ENCODE data around the gene MMP26.
A peak's percentile ranks its signal among the peaks of the same experiment; 100 is the strongest.
"Not testable (repeated sequence)": the region's sequence is repeated elsewhere in the genome, so short reads cannot be mapped to it uniquely, and the experiment has no call there.

Gene MMP26

GRCh38 chr11:4704054-4704789 lies at the start of gene MMP26:
MMP26 (plus strand) TSS chr11:4704784.
- DNase-seq, result peak; percentile 2

DNA sequence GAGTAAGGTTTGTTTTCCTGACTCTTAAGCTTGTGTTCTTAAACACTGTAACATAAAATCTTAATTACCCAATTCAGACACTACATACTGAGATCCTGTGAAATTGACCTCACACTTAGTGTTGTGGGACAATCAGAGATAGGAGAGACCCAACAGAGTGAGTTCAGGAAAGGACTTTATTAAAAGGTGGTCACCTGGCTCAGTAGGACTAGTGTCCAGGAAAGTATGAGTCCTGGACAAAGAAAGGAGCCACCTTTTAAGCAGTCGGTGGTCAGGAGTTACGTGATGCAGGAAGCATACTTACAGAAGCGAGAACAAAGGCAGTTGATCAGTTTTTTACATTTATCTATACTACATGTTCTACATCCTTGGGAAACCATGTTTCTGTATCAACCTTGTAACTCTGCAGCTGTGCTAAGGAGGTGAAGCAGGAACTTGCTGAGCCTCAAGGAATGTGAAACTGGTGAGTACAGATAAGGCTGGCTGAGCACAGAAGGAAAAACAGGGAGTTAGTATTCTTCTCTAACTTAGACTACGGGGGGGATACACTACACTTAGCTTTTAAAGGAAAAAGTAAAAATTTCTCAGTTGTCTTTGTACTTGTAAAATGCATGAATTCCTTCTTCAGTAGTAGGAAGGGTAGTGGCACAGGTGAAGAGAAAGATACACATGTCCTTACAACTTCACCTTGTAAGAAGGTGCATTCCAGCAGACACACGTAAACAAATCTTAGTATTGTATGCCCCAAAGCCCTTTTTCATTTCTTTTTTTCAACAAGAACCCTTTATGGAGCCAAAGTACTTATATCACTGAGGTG lies 45.7 kb upstream of the MMP26 start:
- DNase-seq, result no peak

DNA sequence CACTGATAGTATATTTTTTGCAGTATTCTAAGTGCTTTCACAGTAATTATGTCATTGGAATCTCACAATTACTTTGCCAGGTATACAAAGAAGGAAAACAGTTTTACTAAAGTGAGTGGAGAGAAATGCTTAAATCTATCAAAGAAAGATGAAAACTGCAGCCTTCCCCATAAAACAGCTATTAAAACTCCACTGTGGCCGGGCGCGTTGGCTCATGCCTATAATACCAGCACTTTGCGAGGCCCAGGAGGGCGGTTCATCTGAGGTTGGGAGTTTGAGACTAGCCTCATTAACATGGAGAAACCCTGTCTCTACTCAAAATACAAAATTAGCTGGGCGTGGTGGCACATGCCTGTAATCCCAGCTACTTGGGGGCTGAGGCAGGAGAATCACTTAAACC lies 41.7 kb upstream of the MMP26 start:
- no peak for DNase-seq

GRCh38 chr11:4664183-4664582 lies 40.4 kb upstream of the MMP26 start:
- DNase-seq, result no peak

DNA sequence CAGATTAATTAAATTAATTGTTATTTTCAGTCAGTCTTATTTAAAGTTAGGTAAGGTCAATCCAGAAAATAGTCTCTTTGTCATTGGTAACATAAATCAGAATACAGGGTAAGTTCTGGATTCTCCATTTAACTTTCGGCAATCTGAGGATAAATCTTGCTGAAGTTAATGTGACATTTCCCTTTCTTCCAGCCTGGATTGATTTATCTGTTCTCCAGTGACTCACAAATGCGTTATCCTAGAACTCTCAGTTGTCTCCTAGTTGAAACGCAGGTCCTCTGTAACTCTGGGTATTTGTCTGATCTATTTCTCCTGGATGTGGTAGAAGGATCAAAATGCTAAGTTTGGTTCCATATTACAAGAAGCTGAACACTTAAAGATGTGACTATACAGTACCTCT lies 39.8 kb upstream of the MMP26 start:
- no peak for DNase-seq

GRCh38 chr11:4665424-4665823 lies 39.2 kb upstream of the MMP26 start:
- DNase-seq, result no peak

DNA sequence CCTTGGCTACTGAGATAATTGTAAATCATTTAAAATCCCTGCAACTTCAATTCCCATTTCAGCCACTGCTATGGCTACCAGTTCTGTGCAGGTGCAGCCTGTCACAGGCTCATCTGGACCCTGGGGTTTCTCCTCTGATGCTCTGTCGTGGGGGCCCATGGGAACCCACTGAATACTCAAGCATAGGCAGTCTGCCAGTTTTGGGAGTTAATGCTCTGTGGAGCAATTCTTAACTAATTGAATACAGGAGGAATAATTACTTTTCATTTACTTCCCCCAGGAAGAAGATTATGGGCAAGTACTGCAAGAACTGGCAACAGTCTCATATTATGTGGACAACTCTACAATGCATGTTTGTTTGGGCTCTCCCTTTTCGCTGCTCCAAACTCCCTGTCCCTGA lies 32.8 kb upstream of the MMP26 start:
- no peak for DNase-seq

- no peak for DNase-seq
Observed at GRCh38 chr11:4672470-4672869, 32.1 kb upstream of the MMP26 start.

- no peak for DNase-seq
Observed at GRCh38 chr11:4673781-4674180, 30.8 kb upstream of the MMP26 start.

- DNase-seq, result no peak
Observed at GRCh38 chr11:4677948-4678347, 26.6 kb upstream of the MMP26 start.

DNA sequence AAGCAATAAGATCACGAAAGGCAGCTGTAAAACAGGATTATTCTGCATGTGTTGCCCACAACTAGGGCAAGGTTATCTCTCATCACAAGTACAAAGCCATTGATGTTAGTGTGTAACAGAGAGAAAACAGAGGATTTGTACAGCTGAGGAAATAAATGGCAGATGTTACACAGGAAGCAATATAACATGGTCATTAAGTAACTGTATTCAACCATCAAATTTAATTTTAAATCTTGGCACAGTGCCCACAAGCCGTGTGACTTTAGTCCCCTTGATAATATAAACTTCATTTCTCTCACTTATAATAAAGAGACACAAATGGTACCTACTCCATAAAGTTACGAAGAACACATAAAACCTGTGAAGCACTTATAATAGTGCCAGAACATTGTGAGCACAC lies 24.2 kb upstream of the MMP26 start:
- peak; percentile 0 for DNase-seq

DNA sequence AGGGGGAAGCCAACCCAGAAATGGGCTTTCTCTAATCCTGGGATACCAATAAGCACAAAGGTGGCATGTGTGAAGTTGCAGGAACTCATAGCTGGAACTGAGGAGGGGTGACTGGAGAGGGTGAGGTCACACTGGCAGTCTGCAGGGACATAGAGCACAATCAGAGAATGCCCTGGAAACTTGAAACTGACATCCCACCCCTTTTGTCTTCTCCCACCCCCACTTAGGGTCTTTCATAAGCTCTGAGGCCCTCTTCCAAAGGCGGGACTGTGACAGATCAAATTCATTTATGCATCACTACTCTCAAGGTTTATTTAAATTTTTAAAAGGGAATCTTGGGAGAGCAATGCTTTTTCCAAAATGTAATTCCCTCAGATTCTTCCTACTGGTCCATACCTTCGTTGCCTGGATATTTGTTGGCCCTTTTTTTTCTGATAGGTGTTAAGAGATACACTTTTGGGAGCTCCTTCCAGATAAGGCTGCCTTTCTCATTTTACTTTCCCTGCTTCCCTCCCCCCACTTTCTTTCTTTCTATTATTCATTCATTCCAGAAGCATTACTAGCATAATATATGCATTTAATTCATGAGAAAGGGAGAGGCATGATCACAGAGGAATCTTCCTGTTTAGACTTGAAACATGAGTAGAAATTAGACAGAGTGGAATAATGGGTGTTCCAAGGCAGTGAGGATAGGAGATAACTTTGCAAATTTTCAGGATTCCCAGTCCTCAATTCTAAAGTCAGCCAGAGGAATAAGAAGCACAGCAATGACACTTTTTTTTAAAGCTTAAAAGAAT lies 21.8 kb upstream of the MMP26 start:
- no peak for DNase-seq

- no peak for DNase-seq
Observed at GRCh38 chr11:4684631-4685285, 19.8 kb upstream of the MMP26 start.

GRCh38 chr11:4695442-4695841 lies 9.1 kb upstream of the MMP26 start:
- no peak for DNase-seq

DNA sequence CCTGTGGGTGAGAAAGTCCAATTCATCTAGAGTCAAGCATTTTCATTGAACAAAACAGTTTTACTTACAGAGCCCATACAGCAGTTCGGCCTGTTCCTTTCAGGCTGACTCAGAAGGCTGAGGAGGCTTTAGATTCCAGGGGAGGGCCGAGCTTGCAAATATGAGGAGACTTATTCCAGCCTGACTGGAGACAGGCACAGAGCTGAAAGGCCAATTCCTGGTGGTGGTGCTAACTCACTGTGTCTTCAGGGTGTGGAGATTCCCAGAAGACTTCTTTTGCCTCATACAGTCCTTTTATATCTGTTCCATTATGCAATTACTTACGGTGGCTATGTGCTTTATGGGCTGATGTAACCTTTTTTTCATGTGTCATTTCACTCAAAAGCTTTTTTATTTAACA lies 7.0 kb upstream of the MMP26 start, which contains the start of gene OR51E2:
OR51E2 (minus strand) TSS at position 269 of the 400 bp plus-strand sequence. CDS start 15,142 bp downstream, outside the sequence.
- DNase-seq, result no peak

DNA sequence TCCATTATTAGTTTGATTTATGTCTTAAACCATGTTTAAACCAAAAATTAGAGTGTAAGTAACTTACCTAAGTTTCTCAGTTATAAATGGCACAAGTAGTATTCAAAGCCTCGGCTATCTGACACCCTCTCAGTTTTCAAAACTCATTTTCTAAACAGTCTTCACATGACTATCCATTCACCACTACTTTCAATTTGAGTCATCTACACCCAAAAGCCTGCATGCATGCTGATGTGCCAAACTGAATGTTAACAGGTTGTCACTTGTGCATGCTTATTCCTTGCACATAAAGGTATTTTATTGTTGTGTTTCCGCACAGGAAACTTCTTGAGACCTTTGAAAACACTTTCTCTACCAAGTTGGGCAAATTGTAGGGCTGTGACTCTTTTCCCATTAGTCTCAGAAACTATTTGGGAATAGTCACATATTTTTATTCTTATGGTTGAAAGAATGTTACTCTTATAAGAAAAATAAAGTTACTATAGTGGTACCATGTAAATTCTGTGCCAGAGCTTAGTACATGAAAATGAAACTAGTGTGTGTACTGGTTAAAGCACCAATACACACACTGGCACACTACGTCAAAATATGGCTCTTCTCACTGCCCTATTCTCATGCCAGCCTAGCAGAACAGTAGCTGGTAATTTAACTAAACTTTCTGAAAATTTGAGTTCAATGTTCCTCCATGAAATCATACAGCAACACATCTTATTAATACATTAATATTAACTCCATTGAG lies 4.7 kb upstream of the MMP26 start:
- no peak for DNase-seq

GRCh38 chr11:4700436-4700820 lies 4.2 kb upstream of the MMP26 start:
- no peak for DNase-seq

DNA sequence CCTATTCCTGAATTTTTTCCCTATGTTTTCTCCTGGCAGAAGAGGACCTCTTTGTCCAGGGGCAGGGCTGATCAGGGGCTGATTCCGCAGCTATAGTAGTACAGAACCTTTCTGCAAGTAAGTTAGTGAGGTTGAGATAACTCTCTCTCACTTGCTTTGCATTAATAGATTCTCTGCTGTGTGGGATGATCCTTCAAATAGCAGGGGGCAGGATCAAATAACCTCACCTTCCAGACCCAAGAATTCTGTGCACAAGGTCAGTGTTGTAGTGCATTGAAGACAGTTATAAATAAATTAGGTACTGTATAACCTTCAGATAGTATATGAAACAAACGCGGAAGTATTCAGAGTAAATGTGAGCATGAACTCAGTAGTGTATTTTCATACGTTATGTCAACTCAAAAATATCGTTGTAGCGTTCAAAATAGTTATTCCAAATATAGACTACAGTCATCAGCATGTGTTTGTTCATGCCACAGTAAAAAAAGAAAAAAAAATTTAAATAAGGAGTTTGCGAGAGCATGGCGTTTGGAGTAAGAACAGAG lies 278 bp downstream of the MMP26 start:
- DNase-seq, result no peak

DNA sequence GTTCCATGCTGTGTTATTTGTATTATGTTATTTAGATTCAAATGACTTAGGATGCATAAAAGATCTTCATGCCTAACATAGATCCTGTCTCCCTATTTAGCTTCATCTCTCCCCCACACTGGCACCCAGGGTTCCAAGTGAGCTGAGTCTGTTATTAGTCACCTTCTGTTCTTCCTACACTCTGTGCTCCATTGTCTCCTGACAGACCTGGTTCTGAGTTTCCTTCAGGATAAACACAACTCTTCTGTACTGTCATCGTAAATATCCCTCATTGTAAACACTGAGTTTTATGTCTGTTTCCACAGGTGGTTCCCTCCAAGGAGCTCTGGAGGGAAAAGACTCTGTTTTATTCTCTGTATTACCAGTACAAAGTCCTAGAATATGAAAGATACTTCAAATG lies 8.7 kb downstream of the MMP26 start:
- DNase-seq, result no peak

DNA sequence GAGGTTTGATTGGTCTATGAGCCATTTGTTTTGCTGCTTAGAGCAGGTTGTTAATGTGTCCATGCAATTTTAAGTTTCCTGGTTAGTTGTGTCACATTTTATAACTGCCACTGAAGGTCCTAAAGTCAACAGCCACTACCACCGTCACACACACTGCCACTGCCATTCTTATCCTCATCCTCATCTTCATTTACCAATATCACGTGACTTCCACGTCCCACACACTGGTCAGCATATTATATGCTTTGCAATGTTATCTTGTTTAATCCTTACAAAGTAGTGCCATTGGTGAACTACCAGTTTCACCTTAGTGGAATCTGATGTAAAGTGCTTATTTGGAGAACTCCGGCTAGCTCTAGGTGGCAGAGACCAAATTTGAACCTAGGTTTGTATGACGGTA lies 9.7 kb downstream of the MMP26 start:
- DNase-seq, result no peak

DNA sequence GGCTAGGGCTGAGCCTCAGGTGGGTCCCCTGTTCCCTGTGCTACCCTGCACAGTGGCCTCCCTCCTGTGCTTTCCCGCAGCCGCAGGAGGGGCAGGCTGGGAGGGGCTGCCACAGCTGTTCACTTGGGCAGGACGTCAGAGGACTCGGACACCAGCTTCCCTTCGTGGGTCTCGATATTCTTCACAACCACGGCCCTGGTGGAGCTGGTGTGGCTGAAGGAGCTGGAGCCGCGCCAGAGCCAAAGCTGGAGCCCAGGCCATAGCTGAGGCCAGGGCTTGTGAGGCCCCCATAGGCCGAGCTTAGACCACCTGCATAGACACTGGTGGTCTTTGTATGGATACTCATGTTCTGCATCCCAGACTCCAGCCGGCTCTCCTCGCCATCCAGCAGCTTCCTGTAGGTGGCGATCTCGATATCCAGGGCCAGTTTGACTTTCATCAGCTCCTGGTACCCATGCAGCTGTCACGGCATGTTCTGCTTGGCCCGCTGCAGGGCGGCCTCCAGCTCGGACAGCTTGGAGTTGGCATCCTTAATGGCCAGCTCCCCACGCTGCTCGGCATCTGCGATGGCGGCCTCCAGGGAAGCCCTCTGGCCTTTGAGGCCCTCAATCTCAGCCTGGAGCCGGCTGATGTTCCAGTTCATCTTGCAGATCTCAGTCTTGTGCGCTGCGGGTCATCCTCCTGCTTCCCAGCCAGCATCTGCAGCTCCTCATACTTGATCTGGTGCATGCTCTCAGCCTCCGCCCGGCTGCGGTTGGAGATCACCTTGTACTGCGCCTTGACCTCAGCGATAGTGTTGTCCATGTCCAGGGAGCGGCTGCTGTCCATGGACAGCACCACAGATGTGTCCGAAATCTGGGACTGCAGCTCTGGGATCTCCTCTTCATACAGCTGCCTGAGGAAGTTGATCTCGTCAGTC lies 18.3 kb downstream of the MMP26 start:
- DNase-seq, result not testable (repeated sequence)
